Measurements from ENCODE around the gene ADAT1. TPM values are rescaled to one million over a fixed set of nuclear protein-coding genes. Genes with fewer than 3 reads are reported as not detected.

ADAT1 gene
- total and polyA plus RNA-seq, 2 of the 13 experiments (the other 11 are each of a cell fraction or from before 2014, with no cell fraction given) = 18.4 to 40.8 TPM

GRCh38 chr16:75667503-75667902 is 44.4 kb upstream of the ADAT1 start:
- no TSS peak for BruUV-seq (replicated peaks)
- Histone ChIP-seq H2AFZ (ENCODE audit: low read length) (no peak overlapping the region), H3K4me1 (ENCODE audit: insufficient read depth, low read length) (no peaks in the 10 kb centered on the region), H4K20me1 (ENCODE audit: insufficient read depth, low read length) (no peaks in the 10 kb centered on the region), H3K36me3 (replicated peaks in 1 of 2; ENCODE audit: control insufficient read depth in 1 of 2, insufficient read depth in 2 of 2, low read length in 2 of 2) (no peaks in the 10 kb centered on the region), H3K9me3 (ENCODE audit: low read length) (no peaks in the 10 kb centered on the region), H3K79me2 (ENCODE audit: insufficient read depth, low read length) (no peaks in the 10 kb centered on the region), H3K27ac (ENCODE audit: extremely low read length, insufficient read depth, low read length) (no peak overlapping the region), H3K4me2 (ENCODE audit: low read depth, low read length) (no peak overlapping the region), H3K27me3 (ENCODE audit: control insufficient read depth in 1 of 2, insufficient read depth in 2 of 2, low read length in 2 of 2) (no peaks in the 10 kb centered on the region), H3K4me3 (replicated peaks in 1 of 3; ENCODE audit: insufficient read depth in 1 of 3, low read depth in 2 of 3, low read length in 3 of 3) (no peak overlapping the region), H3K9ac (ENCODE audit: insufficient read depth, low read depth, low read length) (no peak overlapping the region)
- TF ChIP-seq STAT5B (CRISPR knock-in tag; IDR thresholded peaks at IDR 0.05) (no peak), ZNF264 (CRISPR knock-in tag; IDR thresholded peaks at IDR 0.05) (no peak), RAD21 (CRISPR knock-in tag; IDR thresholded peaks at IDR 0.05) (no peak), FOSL2 (CRISPR knock-in tag; IDR thresholded peaks at IDR 0.05) (no peak), ZFP90 (CRISPR knock-in tag; IDR thresholded peaks at IDR 0.05; ENCODE audit: borderline replicate concordance) (no peak)
- in situ Hi-C loops (cut with HindIII; ENCODE audit: extremely low pct_ligation_motif_present, low pct_unique_long_range_greater_than_20kb) (no loop called here), intact Hi-C loops (cut with micrococcal nuclease; ENCODE audit: unreplicated experiment) (no loop called here)
- ATAC-seq (no peak), DNase-seq (ENCODE audit: low spot score) (no peak), FAIRE-seq (no peak)
- POLR2A ChIA-PET = no interaction called here
- CTCF ChIA-PET (ENCODE audit: low intra/inter-chr PET ratio, low total read pairs) = no interaction called here

- Histone ChIP-seq H3K9me3 (ENCODE audit: low read length) (no peaks in the 10 kb centered on the region), H3K4me2 (ENCODE audit: low read depth, low read length) (no peak overlapping the region), H3K79me2 (ENCODE audit: insufficient read depth, low read length) (no peaks in the 10 kb centered on the region), H3K27ac (ENCODE audit: extremely low read length, insufficient read depth, low read length) (no peak overlapping the region), H4K20me1 (ENCODE audit: insufficient read depth, low read length) (no peaks in the 10 kb centered on the region; the same call in none of the 2 replicates), H3K27me3 (ENCODE audit: control insufficient read depth in 1 of 2, insufficient read depth in 2 of 2, low read length in 2 of 2) (no peaks in the 10 kb centered on the region), H3K4me1 (ENCODE audit: insufficient read depth, low read length) (no peaks in the 10 kb centered on the region), H3K4me3 (replicated peaks in 1 of 3; ENCODE audit: insufficient read depth in 1 of 3, low read depth in 2 of 3, low read length in 3 of 3) (no peak overlapping the region), H3K9ac (ENCODE audit: insufficient read depth, low read depth, low read length) (no peak overlapping the region), H3K36me3 (replicated peaks in 1 of 2; ENCODE audit: control insufficient read depth in 1 of 2, insufficient read depth in 2 of 2, low read length in 2 of 2) (peaks cover 13 to 34% of the 10 kb centered on the region in 2 experiments; a peak in 4 of 5 replicates), H2AFZ (ENCODE audit: low read length) (no peak overlapping the region)
- POLR2A ChIA-PET = no interaction called here
- no peak for DNase-seq (ENCODE audit: low spot score)
- ATAC-seq = peak; percentile 43
- CTCF ChIA-PET (ENCODE audit: low intra/inter-chr PET ratio, low total read pairs) = no interaction called here
- FAIRE-seq = no peak
- in situ Hi-C loops (cut with HindIII; ENCODE audit: extremely low pct_ligation_motif_present, low pct_unique_long_range_greater_than_20kb) = no loop called here
- intact Hi-C loops (cut with micrococcal nuclease; ENCODE audit: unreplicated experiment) = no loop called here
- WGBS (ENCODE audit: low lambda C conversion rate) = 80% methylated on average over 4 of the region's 4 CpGs
- BruUV-seq (replicated peaks) = no TSS peak
- TF ChIP-seq PHB2 (IDR thresholded peaks at IDR 0.05; ENCODE audit: partially characterized antibody) (no peak), ZBTB42 (CRISPR knock-in tag; IDR thresholded peaks at IDR 0.05) (no peak), KAT8 (CRISPR knock-in tag; IDR thresholded peaks at IDR 0.05) (no peak), IRX3 (CRISPR knock-in tag; IDR thresholded peaks at IDR 0.05; ENCODE audit: borderline replicate concordance, low read depth) (no peak), ZNF136 (CRISPR knock-in tag; IDR thresholded peaks at IDR 0.05; ENCODE audit: low read depth) (no peak), ATF3 (CRISPR knock-in tag; IDR thresholded peaks at IDR 0.05) (no peak)
These were observed 37.7 kb upstream of the ADAT1 start for GRCh38 chr16:75660726-75661302.
